OCI-LY1 (cell line): ENCODE data around the gene TLK1.

ENCODE experiments used
- H2AFZ ChIP-seq: fragments of 200-600 bp; sonication (generic), shearing (Covaris generic); 2 replicates; pipeline ENCODE4 v1.6.0; 2014; ENCODE audit warnings: antibody characterized with exemption, mild to moderate bottlenecking, low read length
- H3F3A ChIP-seq: fragments of 200-600 bp; sonication (generic), shearing (Covaris generic); 2 replicates; pipeline ENCODE4 v1.6.0; 2014; ENCODE audit warnings: mild to moderate bottlenecking, antibody characterized with exemption, low read length, moderate library complexity; ENCODE audit not compliant: insufficient read depth
- H3K27ac ChIP-seq: fragments of 200-600 bp; sonication (generic); 2 replicates; pipeline ENCODE4 v1.5.1; 2014; ENCODE audit warnings: low read length, mixed run types, mild to moderate bottlenecking, low read depth; ENCODE audit not compliant: poor library complexity, severe bottlenecking
- H3K27me3 ChIP-seq: fragments of 200-600 bp; sonication (generic); 2 replicates; pipeline ENCODE4 v1.6.0; 2014; ENCODE audit warnings: antibody characterized with exemption, mild to moderate bottlenecking, low read length, moderate library complexity; ENCODE audit not compliant: insufficient read depth
- H3K36me3 ChIP-seq: fragments of 200-600 bp; sonication (generic); 2 replicates; pipeline ENCODE4 v1.6.1; 2014; ENCODE audit warnings: mild to moderate bottlenecking, antibody characterized with exemption, low read length, moderate library complexity, mixed read lengths; ENCODE audit not compliant: insufficient read depth
- H3K4me1 ChIP-seq: fragments of 200-600 bp; sonication (generic); 2 replicates; pipeline ENCODE4 v1.5.1; 2014; ENCODE audit warnings: mild to moderate bottlenecking, low read length, moderate library complexity; ENCODE audit not compliant: insufficient read depth, severe bottlenecking
- H3K4me2 ChIP-seq: fragments of 200-600 bp; sonication (generic), shearing (Covaris generic); 2 replicates; pipeline ENCODE4 v1.6.1; 2014; ENCODE audit warnings: low read length
- H3K4me3 ChIP-seq: fragments of 200-600 bp; sonication (generic); 2 replicates; pipeline ENCODE4 v1.5.1; 2014; ENCODE audit warnings: low read length, low read depth, mild to moderate bottlenecking, mixed read lengths; ENCODE audit not compliant: poor library complexity, severe bottlenecking
- H3K79me2 ChIP-seq: fragments of 200-600 bp; shearing (Covaris generic); 2 replicates; pipeline ENCODE4 v1.6.1; 2016; ENCODE audit warnings: mixed run types, low read length, mixed read lengths; ENCODE audit not compliant: insufficient read depth
- H3K9ac ChIP-seq: fragments of 200-600 bp; sonication (generic), shearing (Covaris generic); 2 replicates; pipeline ENCODE4 v1.6.1; 2014; ENCODE audit warnings: mild to moderate bottlenecking, low read length, mixed read lengths
- H3K9me2 ChIP-seq: fragments of 200-600 bp; sonication (generic), shearing (Covaris generic); 2 replicates; pipeline ENCODE4 v1.6.1; 2014; ENCODE audit warnings: low read depth, mild to moderate bottlenecking, low read length, mixed read lengths
- H3K9me3 ChIP-seq: fragments of 200-600 bp; shearing (Covaris generic); 2 replicates; pipeline ENCODE4 v1.6.1; 2014; ENCODE audit warnings: low read length, mixed read lengths
- H4K20me1 ChIP-seq: fragments of 200-600 bp; sonication (generic), shearing (Covaris generic); 2 replicates; pipeline ENCODE4 v1.6.0; 2016; ENCODE audit warnings: mild to moderate bottlenecking, low read length; ENCODE audit not compliant: insufficient read depth
- EZH2 ChIP-seq: fragments of 200-600 bp; sonication (generic), shearing (Covaris generic); IDR thresholded peaks from 2 replicates; pipeline ENCODE4 v1.8.0; 2017; ENCODE audit warnings: borderline replicate concordance, mixed run types, mild to moderate bottlenecking, antibody characterized with exemption, low read length, moderate library complexity, mixed read lengths
- TF ChIP-seq, protein P1 (sequence below): fragments of 200-600 bp; sonication (generic), shearing (Covaris generic); IDR thresholded peaks from 2 replicates; pipeline ENCODE4 v1.5.1; 2017; ENCODE audit warnings: mild to moderate bottlenecking, antibody characterized with exemption, low read length, moderate library complexity, mixed read lengths

The TLK1 gene

DNA sequence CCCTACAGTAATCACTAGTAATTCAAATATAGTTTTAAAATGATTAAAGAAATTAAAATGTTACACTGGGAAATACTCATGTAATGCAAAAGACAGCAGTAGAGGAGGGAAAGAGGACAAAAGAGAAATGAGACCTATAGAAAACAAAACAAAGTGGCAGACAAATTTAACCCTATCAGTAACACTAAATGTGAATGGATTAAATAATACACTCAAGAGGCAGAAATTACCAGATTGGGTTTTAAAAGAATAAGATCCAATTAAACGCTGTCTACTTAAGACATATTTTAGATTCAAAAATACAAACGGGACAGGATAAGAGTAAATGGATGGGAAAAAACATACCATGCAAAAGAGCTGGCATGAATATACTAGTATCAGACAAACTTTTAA is 17.0 kb downstream of the TLK1 start:
- no peak overlapping the region for H3K4me3 ChIP-seq
- H3K4me2 ChIP-seq, result no peak overlapping the region
- H3K9me2 ChIP-seq, result no peaks in the 10 kb centered on the region
- H2AFZ ChIP-seq, result no peak overlapping the region
- TF ChIP-seq, protein P1, sequence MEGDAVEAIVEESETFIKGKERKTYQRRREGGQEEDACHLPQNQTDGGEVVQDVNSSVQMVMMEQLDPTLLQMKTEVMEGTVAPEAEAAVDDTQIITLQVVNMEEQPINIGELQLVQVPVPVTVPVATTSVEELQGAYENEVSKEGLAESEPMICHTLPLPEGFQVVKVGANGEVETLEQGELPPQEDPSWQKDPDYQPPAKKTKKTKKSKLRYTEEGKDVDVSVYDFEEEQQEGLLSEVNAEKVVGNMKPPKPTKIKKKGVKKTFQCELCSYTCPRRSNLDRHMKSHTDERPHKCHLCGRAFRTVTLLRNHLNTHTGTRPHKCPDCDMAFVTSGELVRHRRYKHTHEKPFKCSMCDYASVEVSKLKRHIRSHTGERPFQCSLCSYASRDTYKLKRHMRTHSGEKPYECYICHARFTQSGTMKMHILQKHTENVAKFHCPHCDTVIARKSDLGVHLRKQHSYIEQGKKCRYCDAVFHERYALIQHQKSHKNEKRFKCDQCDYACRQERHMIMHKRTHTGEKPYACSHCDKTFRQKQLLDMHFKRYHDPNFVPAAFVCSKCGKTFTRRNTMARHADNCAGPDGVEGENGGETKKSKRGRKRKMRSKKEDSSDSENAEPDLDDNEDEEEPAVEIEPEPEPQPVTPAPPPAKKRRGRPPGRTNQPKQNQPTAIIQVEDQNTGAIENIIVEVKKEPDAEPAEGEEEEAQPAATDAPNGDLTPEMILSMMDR, result no peak
- TF ChIP-seq EZH2, result no peak
- no peaks in the 10 kb centered on the region for H3K27me3 ChIP-seq
- peaks cover 36% of the 10 kb centered on the region for H3K4me1 ChIP-seq
- H4K20me1 ChIP-seq, result no peaks in the 10 kb centered on the region; the same call in 1 of the 2 replicates
- H3K79me2 ChIP-seq, result peaks cover 100% of the 10 kb centered on the region
- peaks cover 9% of the 10 kb centered on the region; the same call in 1 of the 2 replicates for H3K36me3 ChIP-seq
- no peak overlapping the region for H3K27ac ChIP-seq
- peaks cover 8% of the 10 kb centered on the region; the same call in 1 of the 2 replicates for H3F3A ChIP-seq
- peaks cover 5% of the 10 kb centered on the region; the same call in 1 of the 2 replicates for H3K9me3 ChIP-seq
- H3K9ac ChIP-seq, result no peak overlapping the region

DNA sequence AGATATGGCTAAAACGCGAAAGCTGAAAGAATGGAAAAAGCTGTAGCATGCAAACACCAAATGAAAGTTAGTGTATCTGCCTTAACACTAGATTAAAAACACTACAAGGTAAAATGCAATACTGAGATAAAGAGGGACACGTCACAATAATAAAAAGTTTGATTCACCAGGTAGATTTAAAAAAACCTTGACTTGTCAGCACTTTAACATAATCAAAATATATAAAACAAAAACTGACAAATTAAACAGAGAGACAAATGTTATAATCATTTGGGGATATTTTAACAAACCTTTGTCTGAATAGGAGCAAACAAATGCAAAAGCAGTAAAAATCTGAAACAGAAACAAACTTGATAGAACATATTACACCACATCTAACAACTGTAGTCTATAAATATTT is 18.3 kb downstream of the TLK1 start:
- H3K4me2 ChIP-seq, result no peak overlapping the region
- no peaks in the 10 kb centered on the region for H3K9me2 ChIP-seq
- peaks cover 5% of the 10 kb centered on the region; the same call in 1 of the 2 replicates for H3K9me3 ChIP-seq
- H3F3A ChIP-seq, result peaks cover 8% of the 10 kb centered on the region; the same call in 1 of the 2 replicates
- no peak overlapping the region for H3K27ac ChIP-seq
- H3K36me3 ChIP-seq, result peaks cover 9% of the 10 kb centered on the region; the same call in 1 of the 2 replicates
- no peaks in the 10 kb centered on the region; the same call in 1 of the 2 replicates for H4K20me1 ChIP-seq
- H3K9ac ChIP-seq, result no peak overlapping the region
- peaks cover 100% of the 10 kb centered on the region for H3K79me2 ChIP-seq
- no peak overlapping the region for H2AFZ ChIP-seq
- TF ChIP-seq, protein P1, result no peak
- no peak for TF ChIP-seq EZH2
- no peaks in the 10 kb centered on the region for H3K27me3 ChIP-seq
- H3K4me3 ChIP-seq, result no peak overlapping the region
- peaks cover 42% of the 10 kb centered on the region for H3K4me1 ChIP-seq

DNA sequence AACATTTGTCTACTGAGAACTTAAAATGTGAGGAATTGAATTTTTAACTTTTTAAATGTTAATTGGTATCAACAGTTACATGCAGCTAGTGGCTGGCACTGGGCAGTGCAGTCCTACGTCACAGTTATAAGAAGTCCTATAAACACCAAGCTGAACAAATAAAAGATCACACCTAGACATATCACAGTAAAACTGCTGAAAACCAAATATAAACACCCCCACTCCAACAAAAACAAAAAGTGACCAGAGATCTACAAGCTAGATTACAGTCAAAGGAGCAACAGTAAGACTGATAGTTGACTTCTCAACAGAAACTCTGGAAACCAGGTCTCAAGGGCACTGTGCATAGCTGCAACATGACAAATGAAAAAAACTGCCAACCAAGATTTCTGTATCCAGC is 19.4 kb downstream of the TLK1 start:
- H3K27ac ChIP-seq, result no peak overlapping the region
- H3K79me2 ChIP-seq, result peaks cover 100% of the 10 kb centered on the region
- no peak for TF ChIP-seq EZH2
- TF ChIP-seq, protein P1, result no peak
- H3K9me2 ChIP-seq, result no peaks in the 10 kb centered on the region
- no peak overlapping the region for H3K9ac ChIP-seq
- H2AFZ ChIP-seq, result no peak overlapping the region
- peaks cover 43% of the 10 kb centered on the region for H3K4me1 ChIP-seq
- H3K4me3 ChIP-seq, result no peak overlapping the region
- H3F3A ChIP-seq, result no peaks in the 10 kb centered on the region
- H3K27me3 ChIP-seq, result no peaks in the 10 kb centered on the region
- H3K9me3 ChIP-seq, result peaks cover 5% of the 10 kb centered on the region; the same call in 1 of the 2 replicates
- peaks cover 9% of the 10 kb centered on the region; the same call in 1 of the 2 replicates for H3K36me3 ChIP-seq
- no peak overlapping the region for H3K4me2 ChIP-seq
- H4K20me1 ChIP-seq, result no peaks in the 10 kb centered on the region; the same call in 1 of the 2 replicates
